Measurements from ENCODE around the gene MT1E. TPM values are rescaled to one million over a fixed set of nuclear protein-coding genes. Genes with fewer than 3 reads are reported as not detected.

MT1E gene
- total RNA-seq, 1 experiment from 2014 or later = 383 TPM

DNA sequence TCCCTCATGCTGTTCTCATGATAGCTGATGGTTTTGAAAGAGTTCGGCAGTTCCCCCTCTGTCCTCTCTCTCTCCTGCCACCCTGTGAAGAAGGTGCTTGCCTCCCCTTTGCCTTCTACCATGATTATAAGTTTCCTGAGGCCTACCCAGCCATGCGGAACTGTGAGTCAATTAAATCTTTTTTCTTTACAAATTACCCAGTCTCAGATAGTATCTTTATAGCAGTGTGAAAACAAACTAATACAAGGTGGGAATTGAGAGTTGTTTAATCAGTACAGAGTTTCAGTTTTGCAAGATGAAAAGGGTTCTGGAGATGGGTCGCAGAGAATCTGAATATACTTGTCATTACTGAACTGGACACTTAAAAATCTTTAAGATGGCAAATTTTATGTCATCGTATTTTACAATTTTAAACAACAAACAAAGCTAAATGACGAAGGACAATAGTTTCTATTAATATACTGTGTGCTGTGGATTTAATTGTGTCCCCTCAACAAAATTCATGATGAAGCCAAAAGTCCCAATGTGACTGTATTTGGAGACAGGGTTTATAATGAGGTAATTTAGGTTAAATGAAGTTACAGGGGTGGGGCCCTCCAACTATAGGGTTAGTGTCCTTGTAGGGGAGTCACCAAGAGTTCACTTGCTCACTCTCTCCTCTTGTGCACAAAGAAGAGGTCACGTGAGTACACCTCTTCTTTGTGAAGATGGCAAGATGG, 31.8 kb upstream of the MT1E start:
- H3K36me3 ChIP-seq (ENCODE audit: control insufficient read depth in 1 of 2, insufficient read depth in 2 of 2, low read length in 2 of 2) = no peaks in the 10 kb centered on the region
- intact Hi-C loops (cut with micrococcal nuclease) = no loop called here
- H3K4me3 ChIP-seq (replicated peaks in 1 of 2; ENCODE audit: low read depth in 1 of 2, low read length in 2 of 2) = no peak overlapping the region
- POLR2A ChIA-PET = no interaction called here
- CTCF ChIA-PET = no interaction called here
- no peaks in the 10 kb centered on the region for H3K79me2 ChIP-seq (ENCODE audit: insufficient read depth, low read length)
- H3K9me3 ChIP-seq (ENCODE audit: control insufficient read depth in 1 of 2, insufficient read depth in 1 of 2, low read depth in 1 of 2, low read length in 2 of 2) = no peaks in the 10 kb centered on the region
- H3K4me1 ChIP-seq (ENCODE audit: control insufficient read depth in 1 of 2, insufficient read depth in 2 of 2, low read length in 2 of 2) = 0 out of 4 replicates have a peak, but pooled peaks cover 0 to 3% of the 10 kb centered on the region in 2 experiments
- DNase-seq (ENCODE audit: low read depth, low spot score) (no peak), ATAC-seq (no peak)
- no peaks in the 10 kb centered on the region for H3K27me3 ChIP-seq (ENCODE audit: insufficient read depth, low read length)
- no TSS peak for BruUV-seq (replicated peaks)
- RAD21 ChIA-PET (ENCODE audit: low non-redundant PET in 1 of 2, low total read pairs in 2 of 2, uncharacterized antibody in 2 of 2, unreplicated experiment in 2 of 2) = no interaction called here
- no peak overlapping the region for H3K4me2 ChIP-seq (ENCODE audit: low read length)
- TF ChIP-seq, protein P1, sequence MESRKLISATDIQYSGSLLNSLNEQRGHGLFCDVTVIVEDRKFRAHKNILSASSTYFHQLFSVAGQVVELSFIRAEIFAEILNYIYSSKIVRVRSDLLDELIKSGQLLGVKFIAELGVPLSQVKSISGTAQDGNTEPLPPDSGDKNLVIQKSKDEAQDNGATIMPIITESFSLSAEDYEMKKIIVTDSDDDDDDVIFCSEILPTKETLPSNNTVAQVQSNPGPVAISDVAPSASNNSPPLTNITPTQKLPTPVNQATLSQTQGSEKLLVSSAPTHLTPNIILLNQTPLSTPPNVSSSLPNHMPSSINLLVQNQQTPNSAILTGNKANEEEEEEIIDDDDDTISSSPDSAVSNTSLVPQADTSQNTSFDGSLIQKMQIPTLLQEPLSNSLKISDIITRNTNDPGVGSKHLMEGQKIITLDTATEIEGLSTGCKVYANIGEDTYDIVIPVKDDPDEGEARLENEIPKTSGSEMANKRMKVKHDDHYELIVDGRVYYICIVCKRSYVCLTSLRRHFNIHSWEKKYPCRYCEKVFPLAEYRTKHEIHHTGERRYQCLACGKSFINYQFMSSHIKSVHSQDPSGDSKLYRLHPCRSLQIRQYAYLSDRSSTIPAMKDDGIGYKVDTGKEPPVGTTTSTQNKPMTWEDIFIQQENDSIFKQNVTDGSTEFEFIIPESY (IDR thresholded peaks at IDR 0.05; ENCODE audit: extremely low read depth, insufficient replicate concordance, low read length) = no peak
- no peak for TF ChIP-seq EZH2phosphoT487 (IDR thresholded peaks at IDR 0.05; ENCODE audit: borderline replicate concordance)
- no peak for TF ChIP-seq CEBPB (IDR thresholded peaks at IDR 0.05; ENCODE audit: low read depth)
- no peak for TF ChIP-seq EZH2 (IDR thresholded peaks at IDR 0.05)
- TF ChIP-seq SIN3A (IDR thresholded peaks at IDR 0.05; ENCODE audit: low read depth) = no peak
- TF ChIP-seq POLR2AphosphoS5 (IDR thresholded peaks at IDR 0.05; ENCODE audit: low read depth, low read length) = no peak
- no peak for TF ChIP-seq ELF1 (IDR thresholded peaks at IDR 0.05; ENCODE audit: borderline replicate concordance, low read depth)
- TF ChIP-seq CBX3 (IDR thresholded peaks at IDR 0.05; ENCODE audit: low read depth) = no peak
- TF ChIP-seq SP1 (IDR thresholded peaks at IDR 0.05; ENCODE audit: low read depth) = no peak
- no peak for TF ChIP-seq ZNF274 (IDR thresholded peaks at IDR 0.05; ENCODE audit: low read depth, low read length)
- TF ChIP-seq YY1 (IDR thresholded peaks at IDR 0.05; ENCODE audit: extremely low read depth, insufficient replicate concordance, low read depth, low read length) = no peak
- no peak for TF ChIP-seq EGR1 (IDR thresholded peaks at IDR 0.05; ENCODE audit: low read depth)
- TF ChIP-seq SRF (IDR thresholded peaks at IDR 0.05; ENCODE audit: low read depth) = no peak
- TF ChIP-seq ZFX (IDR thresholded peaks at IDR 0.05) = no peak
- H3K9me2 ChIP-seq (ENCODE audit: insufficient read depth) = no peaks in the 10 kb centered on the region
- H2AFZ ChIP-seq (ENCODE audit: low read depth, low read length, poor library complexity, severe bottlenecking) = no peak overlapping the region
- H4K20me1 ChIP-seq (ENCODE audit: insufficient read depth) = no peaks in the 10 kb centered on the region
- no peak overlapping the region for H3K9ac ChIP-seq (ENCODE audit: low read length)
- no peak overlapping the region for H3K27ac ChIP-seq (ENCODE audit: low read depth, low read length)
